ENCODE measurements around the gene FBLN5.
A peak's percentile ranks its signal among the peaks of the same experiment; 100 is the strongest.

Gene FBLN5, protein sequence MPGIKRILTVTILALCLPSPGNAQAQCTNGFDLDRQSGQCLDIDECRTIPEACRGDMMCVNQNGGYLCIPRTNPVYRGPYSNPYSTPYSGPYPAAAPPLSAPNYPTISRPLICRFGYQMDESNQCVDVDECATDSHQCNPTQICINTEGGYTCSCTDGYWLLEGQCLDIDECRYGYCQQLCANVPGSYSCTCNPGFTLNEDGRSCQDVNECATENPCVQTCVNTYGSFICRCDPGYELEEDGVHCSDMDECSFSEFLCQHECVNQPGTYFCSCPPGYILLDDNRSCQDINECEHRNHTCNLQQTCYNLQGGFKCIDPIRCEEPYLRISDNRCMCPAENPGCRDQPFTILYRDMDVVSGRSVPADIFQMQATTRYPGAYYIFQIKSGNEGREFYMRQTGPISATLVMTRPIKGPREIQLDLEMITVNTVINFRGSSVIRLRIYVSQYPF

GRCh38 chr14:91947475-91948184, at the start of gene FBLN5:
Gene FBLN5, minus strand, starts transcription at chr14:91947694. Its CDS starts 465 bp downstream, at chr14:91947229.
- no peak for DNase-seq (ENCODE audit: low spot score)

GRCh38 chr14:91996948-91997371, 49.5 kb upstream of the FBLN5 start:
- peak; percentile 73 for DNase-seq (ENCODE audit: low spot score)

- no peak for DNase-seq (ENCODE audit: low spot score)
Observed at GRCh38 chr14:91987192-91987591, 39.7 kb upstream of the FBLN5 start.

GRCh38 chr14:91985521-91986255, 38.2 kb upstream of the FBLN5 start:
- DNase-seq (ENCODE audit: low spot score) = no peak

DNA sequence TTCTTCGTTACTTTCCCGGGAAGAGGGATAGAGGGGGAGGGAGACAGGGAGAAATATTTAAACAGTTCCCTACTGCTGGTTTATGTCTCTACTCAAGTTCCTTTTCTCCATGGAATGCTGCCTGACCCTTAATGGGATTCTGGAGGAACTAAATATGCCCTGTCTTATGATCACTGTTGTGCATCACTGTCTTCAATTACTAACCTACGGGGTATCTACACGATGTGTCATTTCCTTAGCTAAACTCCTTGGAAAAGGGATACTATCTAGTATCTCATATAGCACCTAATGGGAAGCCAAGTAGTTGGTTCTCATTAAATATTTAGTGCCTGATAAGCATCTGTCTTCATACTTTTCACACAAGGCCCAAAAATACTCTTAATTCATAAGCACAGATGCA, 37.5 kb upstream of the FBLN5 start:
- no peak for DNase-seq (ENCODE audit: low spot score)

- no peak for DNase-seq (ENCODE audit: low spot score)
Observed at GRCh38 chr14:91983588-91983987, 36.1 kb upstream of the FBLN5 start.

DNA sequence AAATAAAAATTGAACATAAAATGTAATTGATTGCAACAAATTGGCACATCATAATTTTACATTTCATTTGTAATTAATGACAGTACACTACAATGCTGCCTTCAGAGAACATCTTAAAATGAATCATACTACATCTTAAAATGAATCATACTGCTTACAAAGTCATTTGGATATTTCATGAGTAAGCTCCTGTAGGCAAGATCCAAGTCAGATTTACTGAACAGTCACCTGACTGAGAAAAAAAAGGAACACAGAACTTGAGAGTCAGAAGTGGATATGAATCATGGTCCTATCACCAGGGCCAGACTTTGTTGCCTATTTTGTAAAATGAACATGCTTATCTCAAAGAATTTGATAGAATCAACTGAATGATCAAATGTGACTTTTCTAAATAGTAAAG, 32.7 kb upstream of the FBLN5 start:
- DNase-seq (ENCODE audit: low spot score) = no peak

- DNase-seq (ENCODE audit: low spot score) = no peak
Observed at GRCh38 chr14:91977884-91978283, 30.4 kb upstream of the FBLN5 start.

DNA sequence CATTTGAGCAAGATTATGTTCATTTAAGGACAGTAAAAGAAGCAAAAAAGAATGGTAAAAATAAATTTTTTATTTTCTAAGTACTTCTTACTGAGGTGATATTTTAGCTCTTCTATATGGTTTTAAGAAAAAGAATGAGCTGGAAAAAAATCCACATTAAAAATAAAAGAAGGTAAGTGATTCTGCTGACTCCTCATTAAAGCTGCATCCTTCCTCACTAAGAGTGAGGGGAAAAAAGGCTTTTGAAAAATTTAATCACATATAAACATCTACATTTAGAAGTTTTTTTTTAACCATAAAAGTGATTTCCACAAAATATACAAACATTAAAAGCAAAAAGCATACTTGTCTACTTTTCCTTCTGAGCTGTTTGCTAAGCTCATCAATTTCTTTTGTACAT, 28.3 kb upstream of the FBLN5 start:
- DNase-seq (ENCODE audit: low spot score) = no peak

DNA sequence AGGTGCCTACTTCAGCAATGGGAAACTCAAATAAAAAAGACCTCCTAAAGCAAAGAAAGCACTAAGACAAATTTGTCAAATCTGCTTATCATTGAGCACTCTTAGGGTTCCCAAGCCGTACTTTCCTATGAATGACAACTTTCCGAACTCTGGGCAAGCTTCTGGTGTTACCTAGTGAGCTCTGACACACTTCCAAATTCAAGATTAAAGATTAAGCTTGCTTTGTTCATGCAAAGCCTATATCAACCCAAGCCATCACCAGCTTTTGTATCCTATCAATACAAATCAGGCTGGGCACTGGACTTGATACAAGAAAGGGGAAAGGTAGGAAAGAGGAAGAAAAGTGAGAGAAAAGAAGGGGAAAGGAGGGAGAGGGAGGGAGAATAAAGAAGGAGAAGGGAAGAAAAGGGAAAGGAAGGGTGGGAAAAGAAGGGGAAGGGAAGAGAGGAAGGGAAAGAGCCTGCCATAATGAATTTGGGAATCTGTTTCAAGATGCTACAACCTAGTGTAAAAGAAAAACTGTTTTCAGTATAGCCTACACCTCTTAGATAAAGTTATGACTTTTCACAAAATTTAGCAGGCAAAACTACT, 23.8 kb upstream of the FBLN5 start:
- DNase-seq (ENCODE audit: low spot score) = no peak

DNA sequence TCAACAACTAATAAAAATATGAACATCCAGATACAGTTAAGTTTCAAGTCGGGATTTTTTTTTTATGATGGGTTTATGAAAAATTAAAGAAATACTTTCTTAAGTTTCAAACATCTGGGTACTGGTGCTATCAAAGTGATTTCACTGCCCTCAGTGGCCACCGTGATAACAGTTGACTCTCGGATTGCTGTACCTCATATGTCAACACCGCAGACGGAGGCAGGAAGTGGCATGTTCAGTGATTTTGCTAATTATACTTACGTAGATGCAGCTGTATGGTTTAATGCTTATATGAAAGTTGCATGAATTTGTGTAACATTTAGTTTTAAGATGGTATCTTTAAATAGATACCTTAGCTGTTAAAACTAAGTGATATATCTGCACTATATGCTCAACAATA, 20.8 kb upstream of the FBLN5 start:
- no peak for DNase-seq (ENCODE audit: low spot score)

- DNase-seq (ENCODE audit: low spot score) = peak; percentile 64
Observed at GRCh38 chr14:91964724-91965123, 17.2 kb upstream of the FBLN5 start.

DNA sequence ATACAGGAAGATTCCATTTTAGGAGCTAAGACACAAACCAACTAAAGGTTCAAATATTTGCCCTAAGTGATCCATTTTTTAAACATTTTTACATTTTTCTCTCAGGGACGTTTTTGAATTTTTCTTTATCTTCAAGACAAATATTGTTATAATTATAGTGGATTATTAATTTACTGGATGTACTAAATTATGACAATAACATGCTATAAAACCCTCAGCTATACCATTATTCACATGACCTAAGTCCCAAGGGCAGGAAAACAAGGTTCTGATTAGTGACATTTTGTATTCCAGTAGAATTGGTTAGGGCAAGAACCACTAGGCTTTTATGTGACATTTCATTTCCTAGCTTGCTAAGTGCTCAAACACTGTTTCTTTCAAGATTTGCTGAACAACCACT, 16.5 kb upstream of the FBLN5 start:
- no peak for DNase-seq (ENCODE audit: low spot score)

GRCh38 chr14:91963465-91963864, 16.0 kb upstream of the FBLN5 start:
- no peak for DNase-seq (ENCODE audit: low spot score)

GRCh38 chr14:91961297-91962220, 14.1 kb upstream of the FBLN5 start:
- DNase-seq (ENCODE audit: low spot score) = no peak

- DNase-seq (ENCODE audit: low spot score) = no peak
Observed at GRCh38 chr14:91957876-91958313, 10.4 kb upstream of the FBLN5 start.

DNA sequence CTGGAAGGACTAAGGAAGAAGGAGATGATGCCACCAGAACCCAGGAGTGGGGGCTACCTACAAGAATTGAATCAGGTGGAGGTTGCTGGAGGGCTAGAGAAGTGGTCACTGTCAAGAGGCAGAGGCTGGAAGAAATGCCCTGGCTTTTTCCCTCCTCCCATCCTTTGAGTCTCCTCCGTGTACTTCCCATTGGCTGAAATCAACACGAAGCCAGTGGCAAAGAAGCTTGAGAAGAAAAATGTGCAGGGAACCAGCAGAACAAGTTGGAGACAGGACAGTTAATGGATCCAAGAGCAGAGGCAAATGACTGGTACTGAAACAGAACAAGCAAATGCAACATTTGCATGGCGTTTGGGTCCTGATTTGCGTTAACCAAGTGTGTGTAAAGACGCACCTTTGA, 9.1 kb upstream of the FBLN5 start:
- no peak for DNase-seq (ENCODE audit: low spot score)

GRCh38 chr14:91955168-91955567, 7.7 kb upstream of the FBLN5 start:
- DNase-seq (ENCODE audit: low spot score) = no peak

GRCh38 chr14:91953170-91953985, 5.9 kb upstream of the FBLN5 start:
- no peak for DNase-seq (ENCODE audit: low spot score)

Measured in pons (tissue), 1 donor.